SK-N-SH (cell line): Measurements from ENCODE around the gene HBG2. TPM values are rescaled to one million over a fixed set of nuclear protein-coding genes. Genes with fewer than 3 reads are reported as not detected.

Source experiments
- CTCF ChIA-PET: fragments of 300-600, 350-600 bp; formaldehyde crosslinking; extraction: SDS; loops from one replicate; lab custom pipeline; 2021; lab: Yijun Ruan, JAX
- POLR2A ChIA-PET: fragments of 350-600 bp; sonication (Branson Sonifier 250); formaldehyde crosslinking; extraction: SDS; loops from one replicate; lab custom pipeline; 2020; ENCODE audit warnings: antibody characterized with exemption, inconsistent platforms; lab: Yijun Ruan, JAX
- DNase-seq: peaks from one replicate; pipeline ENCODE4 v3.0.0; 2012
- H2AFZ ChIP-seq: fragments of 200-600 bp; sonication (generic); 2 replicates; pipeline ENCODE4 v1.8.1; 2016; ENCODE audit warnings: antibody characterized with exemption, mild to moderate bottlenecking, low read depth
- H3F3A ChIP-seq: fragments of 200-600 bp; sonication (generic); replicated peaks from 2 replicates; pipeline ENCODE3; 2016; ENCODE audit warnings: antibody characterized with exemption, mild to moderate bottlenecking; ENCODE audit not compliant: insufficient read depth
- H3K27ac ChIP-seq, 2 experiments: fragments of 200-500 bp in 1 of 2; fragments of 200-600 bp in 1 of 2; sonication (Bioruptor generic) in 1 of 2; sonication (generic), shearing (Covaris generic) in 1 of 2; 2 replicates each; pipeline versions ENCODE4 v1.5.1 to v1.6.1; 2014 to 2016; ENCODE audit warnings: low read depth in 2 of 2, inconsistent platforms in 1 of 2, low read length in 1 of 2, mild to moderate bottlenecking in 1 of 2, mixed read lengths in 1 of 2
- H3K27me3 ChIP-seq: fragments of 200-600 bp; sonication (generic), shearing (Covaris generic); 2 replicates; pipeline ENCODE4 v1.6.1; 2016; ENCODE audit warnings: mixed run types; ENCODE audit not compliant: insufficient read depth
- H3K36me3 ChIP-seq, 2 experiments: fragments of 200-500 bp in 1 of 2; fragments of 200-600 bp in 1 of 2; sonication (Bioruptor generic) in 1 of 2; sonication (generic) in 1 of 2; replicated peaks in 1 of 2; 2 replicates each; pipeline versions ENCODE3 to v1.5.1; 2014 to 2016; ENCODE audit warnings: low read length in 1 of 2, mild to moderate bottlenecking in 1 of 2; ENCODE audit not compliant: insufficient read depth in 2 of 2, control insufficient read depth in 1 of 2
- H3K4me1 ChIP-seq, 2 experiments: fragments of 200-500 bp in 1 of 2; fragments of 200-600 bp in 1 of 2; sonication (Bioruptor generic) in 1 of 2; sonication (generic), shearing (Covaris generic) in 1 of 2; 2 replicates each; pipeline versions ENCODE4 v1.5.1 to v1.6.1; 2014 to 2016; ENCODE audit warnings: low read depth in 1 of 2, low read length in 1 of 2, mixed run types in 1 of 2; ENCODE audit not compliant: insufficient read depth in 2 of 2, control insufficient read depth in 1 of 2
- H3K4me2 ChIP-seq: fragments of 200-600 bp; sonication (generic), shearing (Covaris generic); 2 replicates; pipeline ENCODE4 v1.6.1; 2017; ENCODE audit warnings: mixed run types
- H3K4me3 ChIP-seq, 2 experiments: fragments of 200-500 bp in 1 of 2; fragments of 200-600 bp in 1 of 2; sonication (Bioruptor generic) in 1 of 2; sonication (generic), shearing (Covaris generic) in 1 of 2; 2 replicates each; pipeline versions ENCODE4 v1.5.1 to v1.8.1; 2014 to 2016; ENCODE audit warnings: low read depth in 2 of 2, inconsistent platforms in 1 of 2, low read length in 1 of 2, mild to moderate bottlenecking in 1 of 2, mixed read lengths in 1 of 2, moderate library complexity in 1 of 2
- H3K79me2 ChIP-seq: fragments of 200-600 bp; sonication (generic); 2 replicates; pipeline ENCODE4 v1.8.1; 2017; ENCODE audit warnings: mild to moderate bottlenecking; ENCODE audit not compliant: insufficient read depth
- H3K9ac ChIP-seq: fragments of 200-600 bp; sonication (generic); 2 replicates; pipeline ENCODE4 v1.6.1; 2017; ENCODE audit warnings: mixed run types
- H3K9me2 ChIP-seq: fragments of 200-600 bp; sonication (generic); 2 replicates; pipeline ENCODE4 v1.6.1; 2017; ENCODE audit warnings: mixed run types
- H3K9me3 ChIP-seq: fragments of 200-600 bp; sonication (generic); 2 replicates; pipeline ENCODE4 v1.6.1; 2017; ENCODE audit warnings: mixed run types, mild to moderate bottlenecking, moderate library complexity
- H4K20me1 ChIP-seq: fragments of 200-600 bp; sonication (generic); 2 replicates; pipeline ENCODE4 v1.6.1; 2017; ENCODE audit warnings: mild to moderate bottlenecking, mixed run types; ENCODE audit not compliant: insufficient read depth
- ELF1 ChIP-seq: IDR thresholded peaks from 2 replicates; pipeline ENCODE4 v1.4.0; 2012
- EP300 ChIP-seq, 2 experiments: IDR thresholded peaks; 2 replicates each; pipeline versions ENCODE4 v1.4.0 to v1.6.1; 2012; ENCODE audit warnings: borderline replicate concordance in 1 of 2, low read depth in 1 of 2, low read length in 1 of 2
- FOXM1 ChIP-seq: IDR thresholded peaks from 2 replicates; pipeline ENCODE4 v1.4.0; 2012; ENCODE audit warnings: low read depth, mild to moderate bottlenecking
- GATA2 ChIP-seq: sonication (generic); formaldehyde crosslinking; IDR thresholded peaks from 2 replicates; pipeline ENCODE4 v1.5.0; 2020; ENCODE audit warnings: mild to moderate bottlenecking, missing genetic modification reagents
- IRF3 ChIP-seq: fragments of 150-350 bp; IDR thresholded peaks from 2 replicates; pipeline ENCODE4 v1.6.1; 2016; ENCODE audit warnings: mild to moderate bottlenecking, low read depth, low read length
- JUND ChIP-seq: IDR thresholded peaks from 2 replicates; pipeline ENCODE4 v1.4.0; 2012
- MEF2A ChIP-seq: IDR thresholded peaks from 2 replicates; pipeline ENCODE4 v1.4.0; 2012; ENCODE audit warnings: low read depth, borderline replicate concordance
- MXI1 ChIP-seq: IDR thresholded peaks from 2 replicates; pipeline ENCODE4 v1.6.1; 2012; ENCODE audit warnings: mild to moderate bottlenecking, low read depth, low read length, improper control_type of control experiment
- NFIC ChIP-seq: IDR thresholded peaks from 2 replicates; pipeline ENCODE4 v1.4.0; 2012; ENCODE audit warnings: borderline replicate concordance
- NRF1 ChIP-seq: IDR thresholded peaks from 2 replicates; pipeline ENCODE4 v1.6.1; 2012; ENCODE audit warnings: low read depth, mild to moderate bottlenecking, low read length
- PBX3 ChIP-seq: IDR thresholded peaks from 2 replicates; pipeline ENCODE4; 2012
- RAD21 ChIP-seq: IDR thresholded peaks from 2 replicates; pipeline ENCODE4 v1.6.1; 2012; ENCODE audit warnings: mild to moderate bottlenecking, low read length
- RFX5 ChIP-seq: IDR thresholded peaks from 2 replicates; pipeline ENCODE4 v1.6.1; 2012; ENCODE audit warnings: mild to moderate bottlenecking, improper control_type of control experiment, low read length
- TAF1 ChIP-seq: IDR thresholded peaks from 2 replicates; pipeline ENCODE4 v1.6.1; 2012; ENCODE audit warnings: low read depth, mild to moderate bottlenecking, low read length, moderate library complexity, borderline replicate concordance
- TCF12 ChIP-seq: IDR thresholded peaks from 2 replicates; pipeline ENCODE4 v1.4.0; 2012
- TEAD4 ChIP-seq: IDR thresholded peaks from 2 replicates; pipeline ENCODE4 v1.4.0; 2012; ENCODE audit warnings: mild to moderate bottlenecking, borderline replicate concordance; ENCODE audit not compliant: insufficient read depth
- USF1 ChIP-seq: IDR thresholded peaks from 2 replicates; pipeline ENCODE4 v1.4.0; 2012; ENCODE audit warnings: low read depth, borderline replicate concordance
- USF2 ChIP-seq: fragments of 150-350 bp; IDR thresholded peaks from 2 replicates; pipeline ENCODE4 v1.6.1; 2017; ENCODE audit warnings: antibody characterized with exemption, low read length, low read depth, borderline replicate concordance
- YY1 ChIP-seq: IDR thresholded peaks from 2 replicates; pipeline ENCODE4 v1.4.0; 2012; ENCODE audit warnings: low read depth, mild to moderate bottlenecking
- ZBTB33 ChIP-seq: IDR thresholded peaks from 2 replicates; pipeline ENCODE4 v1.4.0; 2012; ENCODE audit warnings: low read depth, borderline replicate concordance
- WGBS: methylation state at CpG from one replicate; pipeline ENCODE4 v1.1.6; 2017; ENCODE audit warnings: low lambda C conversion rate; 5-methylcytosine and 5-hydroxymethylcytosine counted together
- polyA plus RNA-seq, 3 experiments: library from polyadenylated mRNA; depleted of rRNA; stranded (reverse); fragments of >200 nt; gene quantifications; 2 replicates each; pipeline ENCODE4 v1.2.3, GENCODE V29; 2012

Gene HBG2
- polyA plus RNA-seq, 1 of the 3 experiments (the other 2 are of a cell fraction), result 0.33 TPM

- no peaks in the 10 kb centered on the region for H3K9me2 ChIP-seq
- no peak for TF ChIP-seq IRF3
- no peak for TF ChIP-seq USF2
- TF ChIP-seq YY1, result no peak
- TF ChIP-seq MXI1, result no peak
- TF ChIP-seq USF1, result no peak
- no peak for TF ChIP-seq TEAD4
- no peak for TF ChIP-seq ELF1
- TF ChIP-seq MEF2A, result no peak
- TF ChIP-seq RAD21, result no peak
- TF ChIP-seq JUND, result no peak
- TF ChIP-seq NRF1, result no peak
- TF ChIP-seq TAF1, result no peak
- no peak for TF ChIP-seq GATA2 (CRISPR knock-in tag)
- TF ChIP-seq TCF12, result no peak
- TF ChIP-seq RFX5, result no peak
- TF ChIP-seq FOXM1, result no peak
- TF ChIP-seq PBX3, result no peak
- no peak for TF ChIP-seq ZBTB33
- TF ChIP-seq EP300 (IDR thresholded peaks at IDR 0.05; ENCODE audit: borderline replicate concordance in 1 of 2, low read depth in 1 of 2, low read length in 1 of 2), result no peak
- TF ChIP-seq NFIC, result no peak
- H3K36me3 ChIP-seq, result no peaks in the 10 kb centered on the region
- H3K27ac ChIP-seq, result no peak overlapping the region
- ChIA-PET POLR2A (no interaction called here), CTCF (no interaction called here)
- no peaks in the 10 kb centered on the region; the same call in 1 of the 2 replicates for H3K27me3 ChIP-seq
- no peaks in the 10 kb centered on the region for H3F3A ChIP-seq
- DNase-seq, result no peak
- no peak overlapping the region for H3K9ac ChIP-seq
- 3% methylated on average over 2 of the region's 2 CpGs for WGBS
- no peak overlapping the region for H3K4me2 ChIP-seq
- no peaks in the 10 kb centered on the region for H3K9me3 ChIP-seq
- no peaks in the 10 kb centered on the region for H4K20me1 ChIP-seq
- no peak overlapping the region for H3K4me3 ChIP-seq
- no peak overlapping the region for H2AFZ ChIP-seq
- no peaks in the 10 kb centered on the region for H3K4me1 ChIP-seq
- H3K79me2 ChIP-seq, result no peaks in the 10 kb centered on the region
Measured at GRCh38 chr11:5242208-5242607, 12.4 kb downstream of the HBG2 start.
